ENCODE measurements around the gene CCDC57.
"Not testable (repeated sequence)": the region's sequence is repeated elsewhere in the genome, so short reads cannot be mapped to it uniquely, and the experiment has no call there.

Gene CCDC57

DNA sequence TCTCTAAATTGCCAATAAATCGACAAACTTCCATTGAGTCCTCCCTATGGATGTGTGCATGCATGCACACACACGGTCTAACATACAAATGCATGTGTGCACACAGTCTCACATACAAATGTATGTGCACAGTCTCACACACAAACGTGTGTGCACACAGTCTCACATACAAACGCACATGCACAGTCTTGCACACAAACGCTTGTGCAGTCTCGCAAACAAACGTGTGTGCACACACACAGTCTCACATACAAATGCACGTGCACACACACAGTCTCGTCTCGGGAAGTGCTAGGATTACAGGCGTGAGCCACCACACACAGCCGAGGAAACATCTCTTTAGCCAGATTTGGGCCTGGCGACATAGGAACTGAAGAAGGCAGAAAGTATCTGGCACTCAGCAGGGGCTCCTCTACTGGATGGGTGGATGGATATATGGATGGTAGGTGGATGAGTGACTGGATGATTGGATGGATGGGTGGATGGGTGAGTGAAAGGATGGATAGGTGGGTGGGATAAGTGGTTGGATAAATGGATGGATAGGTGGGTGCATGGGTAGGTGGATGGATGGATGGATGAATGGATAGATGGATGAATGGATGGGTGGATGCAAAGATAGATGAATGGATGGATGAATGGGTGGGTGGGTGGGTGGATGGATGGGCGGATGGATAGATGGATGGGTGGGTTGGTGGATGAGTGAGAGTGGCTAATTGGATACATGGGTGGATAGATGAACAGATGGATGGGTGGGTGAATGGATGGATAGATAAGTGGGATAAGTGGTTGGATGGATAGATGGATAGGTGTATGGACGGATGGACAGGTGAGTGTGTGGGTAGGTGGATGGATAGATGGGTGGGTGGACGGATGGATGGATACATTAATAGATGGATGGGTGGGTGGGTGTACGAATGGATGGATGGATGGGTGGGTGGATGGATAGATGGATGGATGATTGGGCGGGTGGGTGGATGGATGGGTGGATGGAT lies 65.7 kb downstream of the CCDC57 start:
- no peak overlapping the region for H3K27ac ChIP-seq (ENCODE audit: low read length)
- no peaks in the 10 kb centered on the region for H4K20me1 ChIP-seq (ENCODE audit: insufficient read depth, low read length)
- no peaks in the 10 kb centered on the region for H3K36me3 ChIP-seq (replicated peaks; ENCODE audit: low read depth, low read length)
- no peak overlapping the region for H2AFZ ChIP-seq (ENCODE audit: low read depth, low read length)
- H3K79me2 ChIP-seq (ENCODE audit: low read length): no peaks in the 10 kb centered on the region
- H3K4me2 ChIP-seq (ENCODE audit: low read length): no peak overlapping the region
- no peaks in the 10 kb centered on the region for H3K4me1 ChIP-seq (ENCODE audit: low read length)
- H3K4me3 ChIP-seq (ENCODE audit: low read length): no peak overlapping the region
- TF ChIP-seq, protein P1, sequence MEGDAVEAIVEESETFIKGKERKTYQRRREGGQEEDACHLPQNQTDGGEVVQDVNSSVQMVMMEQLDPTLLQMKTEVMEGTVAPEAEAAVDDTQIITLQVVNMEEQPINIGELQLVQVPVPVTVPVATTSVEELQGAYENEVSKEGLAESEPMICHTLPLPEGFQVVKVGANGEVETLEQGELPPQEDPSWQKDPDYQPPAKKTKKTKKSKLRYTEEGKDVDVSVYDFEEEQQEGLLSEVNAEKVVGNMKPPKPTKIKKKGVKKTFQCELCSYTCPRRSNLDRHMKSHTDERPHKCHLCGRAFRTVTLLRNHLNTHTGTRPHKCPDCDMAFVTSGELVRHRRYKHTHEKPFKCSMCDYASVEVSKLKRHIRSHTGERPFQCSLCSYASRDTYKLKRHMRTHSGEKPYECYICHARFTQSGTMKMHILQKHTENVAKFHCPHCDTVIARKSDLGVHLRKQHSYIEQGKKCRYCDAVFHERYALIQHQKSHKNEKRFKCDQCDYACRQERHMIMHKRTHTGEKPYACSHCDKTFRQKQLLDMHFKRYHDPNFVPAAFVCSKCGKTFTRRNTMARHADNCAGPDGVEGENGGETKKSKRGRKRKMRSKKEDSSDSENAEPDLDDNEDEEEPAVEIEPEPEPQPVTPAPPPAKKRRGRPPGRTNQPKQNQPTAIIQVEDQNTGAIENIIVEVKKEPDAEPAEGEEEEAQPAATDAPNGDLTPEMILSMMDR (IDR thresholded peaks at IDR 0.05; ENCODE audit: low read depth, low read length): no peak
- no peak for TF ChIP-seq EZH2phosphoT487 (IDR thresholded peaks at IDR 0.05; ENCODE audit: low read depth)
- no peak overlapping the region for H3K9ac ChIP-seq (ENCODE audit: low read length)
- no peaks in the 10 kb centered on the region for H3K9me3 ChIP-seq (ENCODE audit: insufficient read depth, low read length)
- H3K27me3 ChIP-seq (ENCODE audit: low read depth, low read length): no peaks in the 10 kb centered on the region

DNA sequence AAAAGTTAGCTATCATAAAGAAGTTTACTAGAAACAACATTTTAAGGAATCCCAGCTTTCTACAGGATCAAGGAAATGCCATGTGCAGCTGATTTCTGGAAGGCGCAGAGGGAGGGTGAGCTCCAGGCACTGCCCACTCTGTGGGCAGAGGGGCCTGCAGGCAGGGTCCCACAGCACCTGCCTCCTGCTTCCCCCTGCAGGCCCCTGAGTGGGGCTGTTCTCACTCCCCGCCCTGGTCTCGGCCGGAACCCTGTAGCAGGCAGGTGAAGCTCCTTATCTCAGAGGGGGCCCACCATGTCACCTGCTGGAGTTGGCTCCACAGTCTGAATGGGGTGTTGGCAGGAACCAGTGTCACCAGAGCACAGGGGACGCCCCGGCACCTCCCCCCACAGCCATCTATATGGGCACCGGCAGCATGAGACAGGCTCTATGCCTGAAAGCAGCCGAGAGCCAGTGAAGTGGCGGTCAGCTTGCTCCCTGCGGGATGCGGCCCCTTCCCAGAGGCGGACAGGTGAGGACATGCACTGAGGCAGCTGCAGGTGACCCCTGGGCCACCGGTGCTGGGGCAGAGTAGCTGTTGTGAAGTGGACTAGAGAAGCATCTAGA lies 67.0 kb downstream of the CCDC57 start:
- H3K4me1 ChIP-seq (ENCODE audit: low read length): no peaks in the 10 kb centered on the region

DNA sequence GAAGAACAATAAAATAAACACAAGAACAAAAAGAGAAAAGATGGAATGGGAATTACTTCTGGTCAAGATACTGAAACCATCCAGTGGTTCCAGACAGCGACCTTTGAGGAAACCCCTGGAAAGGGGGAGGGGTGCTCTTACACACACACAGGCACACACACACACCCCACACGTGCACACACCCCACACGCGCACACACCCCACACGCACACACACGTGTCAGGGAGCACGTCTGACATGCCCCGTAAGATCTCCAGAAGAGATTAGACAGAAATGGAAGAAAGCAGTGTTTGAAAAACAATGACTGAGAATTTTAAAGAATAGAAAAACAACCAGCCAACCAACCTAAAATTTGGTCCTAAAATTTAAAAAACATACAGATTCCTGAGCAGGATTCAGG lies 69.3 kb downstream of the CCDC57 start:
- Histone ChIP-seq H3K79me2 (ENCODE audit: low read length) (no peaks in the 10 kb centered on the region), H3K4me3 (ENCODE audit: low read length) (no peak overlapping the region), H3K4me2 (ENCODE audit: low read length) (no peak overlapping the region), H3K4me1 (ENCODE audit: low read length) (no peaks in the 10 kb centered on the region), H4K20me1 (ENCODE audit: insufficient read depth, low read length) (no peaks in the 10 kb centered on the region), H3K36me3 (replicated peaks; ENCODE audit: low read depth, low read length) (no peaks in the 10 kb centered on the region), H3K9me3 (ENCODE audit: insufficient read depth, low read length) (no peaks in the 10 kb centered on the region), H3K27ac (ENCODE audit: low read length) (no peak overlapping the region), H3K9ac (ENCODE audit: low read length) (no peak overlapping the region), H2AFZ (ENCODE audit: low read depth, low read length) (no peak overlapping the region), H3K27me3 (ENCODE audit: low read depth, low read length) (no peaks in the 10 kb centered on the region)
- TF ChIP-seq, protein P1 (IDR thresholded peaks at IDR 0.05; ENCODE audit: low read depth, low read length): no peak
- TF ChIP-seq EZH2phosphoT487 (IDR thresholded peaks at IDR 0.05; ENCODE audit: low read depth): no peak

More for the DNA sequence above, 67.0 kb downstream of the CCDC57 start:
- Histone ChIP-seq H2AFZ (ENCODE audit: low read depth, low read length) (no peak overlapping the region), H3K9me3 (ENCODE audit: insufficient read depth, low read length) (no peaks in the 10 kb centered on the region), H4K20me1 (ENCODE audit: insufficient read depth, low read length) (no peaks in the 10 kb centered on the region), H3K27ac (ENCODE audit: low read length) (no peak overlapping the region), H3K9ac (ENCODE audit: low read length) (no peak overlapping the region), H3K36me3 (replicated peaks; ENCODE audit: low read depth, low read length) (no peaks in the 10 kb centered on the region), H3K4me2 (ENCODE audit: low read length) (no peak overlapping the region), H3K79me2 (ENCODE audit: low read length) (no peaks in the 10 kb centered on the region), H3K27me3 (ENCODE audit: low read depth, low read length) (no peaks in the 10 kb centered on the region), H3K4me3 (ENCODE audit: low read length) (no peak overlapping the region)
- TF ChIP-seq, protein P1 (IDR thresholded peaks at IDR 0.05; ENCODE audit: low read depth, low read length): no peak
- no peak for TF ChIP-seq EZH2phosphoT487 (IDR thresholded peaks at IDR 0.05; ENCODE audit: low read depth)

DNA sequence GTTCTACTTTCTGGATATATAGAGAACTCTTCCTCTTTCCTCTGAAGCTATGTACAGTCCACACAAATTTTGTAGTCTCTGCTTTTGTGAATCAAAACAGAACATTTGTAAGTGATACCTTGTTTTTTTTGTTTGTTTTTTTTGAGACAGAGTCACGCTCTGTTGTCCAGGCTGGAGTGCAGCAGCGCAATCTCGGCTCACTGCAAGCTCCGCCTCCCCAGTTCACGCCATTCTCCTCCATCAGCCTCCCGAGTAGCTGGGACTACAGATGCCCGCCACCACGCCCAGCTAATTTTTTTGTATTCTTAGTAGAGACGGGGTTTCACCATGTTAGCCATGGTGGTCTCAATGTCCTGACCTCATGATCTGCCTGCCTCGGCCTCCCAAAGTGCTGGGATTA lies 72.7 kb downstream of the CCDC57 start:
- not testable (repeated sequence) for H3K9me3 ChIP-seq (ENCODE audit: insufficient read depth, low read length); H3K4me1 ChIP-seq (ENCODE audit: low read length); H3K4me2 ChIP-seq (ENCODE audit: low read length); H3K79me2 ChIP-seq (ENCODE audit: low read length); H4K20me1 ChIP-seq (ENCODE audit: insufficient read depth, low read length); H3K27ac ChIP-seq (ENCODE audit: low read length); H3K9ac ChIP-seq (ENCODE audit: low read length); H3K4me3 ChIP-seq (ENCODE audit: low read length); H3K27me3 ChIP-seq (ENCODE audit: low read depth, low read length); H2AFZ ChIP-seq (ENCODE audit: low read depth, low read length); H3K36me3 ChIP-seq (replicated peaks; ENCODE audit: low read depth, low read length)

All from OCI-LY3 (cell line).